ENCODE data around the gene TSEN15. TPM values are rescaled to one million over a fixed set of nuclear protein-coding genes. Genes with fewer than 3 reads are reported as not detected.
"Not testable (repeated sequence)": the region's sequence is repeated elsewhere in the genome, so short reads cannot be mapped to it uniquely, and the experiment has no call there.

Gene TSEN15
- total and polyA plus RNA-seq, 10 of the 15 experiments (the other 5 are each of a cell fraction or from before 2014, with no cell fraction given) = 21.1 to 136 (median 70.2) TPM

GRCh38 chr1:184043315-184043714 lies 8.2 kb upstream of the TSEN15 start:
- H3K27me3 ChIP-seq (replicated peaks in 1 of 2; ENCODE audit: control insufficient read depth in 2 of 2, insufficient read depth in 2 of 2, low read length in 1 of 2); H3K27ac ChIP-seq (ENCODE audit: control insufficient read depth, insufficient read depth); H3K4me2 ChIP-seq (ENCODE audit: control insufficient read depth, insufficient read depth); H3K4me3 ChIP-seq; H3K9me3 ChIP-seq (replicated peaks; ENCODE audit: control insufficient read depth, insufficient read depth, low read length); H3K36me3 ChIP-seq (ENCODE audit: control insufficient read depth in 2 of 2, insufficient read depth in 2 of 2, low read length in 1 of 2); ATAC-seq; RAD21 ChIA-PET (ENCODE audit: unreplicated experiment); intact Hi-C loops (cut with micrococcal nuclease; ENCODE audit: unreplicated experiment); FAIRE-seq; in situ Hi-C loops (cut with MboI); H2AFZ ChIP-seq (ENCODE audit: control insufficient read depth, low read depth, low read length); H4K20me1 ChIP-seq (ENCODE audit: control insufficient read depth, insufficient read depth); DNase-seq (ENCODE audit: low read depth, low spot score); H3K79me2 ChIP-seq (ENCODE audit: control insufficient read depth, insufficient read depth, low read length); BruUV-seq (replicated peaks); H3K9ac ChIP-seq (ENCODE audit: control insufficient read depth, insufficient read depth, low read length); H3K4me1 ChIP-seq (ENCODE audit: control insufficient read depth, insufficient read depth, low read length): not testable (repeated sequence)
- WGBS (ENCODE audit: insufficient coverage, insufficient replicate concordance, low lambda C conversion rate, missing lambda C conversion rate) = 44% methylated on average over 2 of the region's 2 CpGs
- ChIA-PET POLR2A (interaction anchor here (1.0 kb wide), 1 partner anchor 11 kb away, joined by 3 read pairs; no protein-coding TSS in a partner anchor), CTCF (interaction anchor here (1.0 to 1.3 kb wide), 2 partner anchors 9 to 12 kb away, joined by 3 to 5 read pairs; no protein-coding TSS in a partner anchor), SMC1A (ENCODE audit: uncharacterized antibody, unreplicated experiment) (interaction anchor here (1.0 to 2.4 kb wide), 5 partner anchors 8 to 86 kb away, joined by 3 to 10 read pairs (median 3); partner anchors contain the start of gene TSEN15)

- in situ Hi-C loops (cut with MboI) (no loop called here), intact Hi-C loops (cut with micrococcal nuclease; ENCODE audit: unreplicated experiment) (no loop called here)
- H3K36me3 ChIP-seq (ENCODE audit: control insufficient read depth in 2 of 2, insufficient read depth in 2 of 2, low read length in 1 of 2) = no peaks in the 10 kb centered on the region
- SMC1A ChIA-PET (ENCODE audit: uncharacterized antibody, unreplicated experiment) = interaction anchor here (0.9 to 2.0 kb wide), 2 partner anchors 19 to 380 kb away, joined by 4 read pairs; no protein-coding TSS in a partner anchor
- CTCF ChIA-PET = interaction anchor here (1.3 kb wide), 1 partner anchor 10 kb away, joined by 5 read pairs; no protein-coding TSS in a partner anchor
- H3K4me3 ChIP-seq = no peak overlapping the region
- no peak overlapping the region for H3K9ac ChIP-seq (ENCODE audit: control insufficient read depth, insufficient read depth, low read length)
- no peaks in the 10 kb centered on the region for H3K4me1 ChIP-seq (ENCODE audit: control insufficient read depth, insufficient read depth, low read length)
- FAIRE-seq = no peak
- no peak overlapping the region for H2AFZ ChIP-seq (ENCODE audit: control insufficient read depth, low read depth, low read length)
- WGBS (ENCODE audit: insufficient coverage, insufficient replicate concordance, low lambda C conversion rate, missing lambda C conversion rate) = 43% methylated on average over 3 of the region's 3 CpGs
- BruUV-seq (replicated peaks) = no TSS peak
- POLR2A ChIA-PET = no interaction called here
- no peak for DNase-seq (ENCODE audit: low read depth, low spot score)
- RAD21 ChIA-PET (ENCODE audit: unreplicated experiment) = no interaction called here
- H4K20me1 ChIP-seq (ENCODE audit: control insufficient read depth, insufficient read depth) = no peaks in the 10 kb centered on the region
- no peaks in the 10 kb centered on the region; a peak in 1 of 4 replicates for H3K27me3 ChIP-seq (replicated peaks in 1 of 2; ENCODE audit: control insufficient read depth in 2 of 2, insufficient read depth in 2 of 2, low read length in 1 of 2)
- H3K79me2 ChIP-seq (ENCODE audit: control insufficient read depth, insufficient read depth, low read length) = no peaks in the 10 kb centered on the region
- no peaks in the 10 kb centered on the region for H3K9me3 ChIP-seq (replicated peaks; ENCODE audit: control insufficient read depth, insufficient read depth, low read length)
- H3K27ac ChIP-seq (ENCODE audit: control insufficient read depth, insufficient read depth) = no peak overlapping the region
- ATAC-seq = peak; percentile 63
- no peak overlapping the region for H3K4me2 ChIP-seq (ENCODE audit: control insufficient read depth, insufficient read depth)
- no peak for TF ChIP-seq EP300 (IDR thresholded peaks at IDR 0.05; ENCODE audit: borderline replicate concordance in 1 of 2, control insufficient read depth in 1 of 2, low read depth in 2 of 2, low read length in 2 of 2)
- TF ChIP-seq ZNF24 (IDR thresholded peaks at IDR 0.05) = no peak
- peak; percentile 64; the same call in 1 of the 2 replicates for TF ChIP-seq JUNB (IDR thresholded peaks at IDR 0.05)
- TF ChIP-seq NFIC (IDR thresholded peaks at IDR 0.05; ENCODE audit: low read depth, low read length) = no peak
- TF ChIP-seq SMC3 (IDR thresholded peaks at IDR 0.05; ENCODE audit: borderline replicate concordance, low read length) = no peak
- peak; percentile 61; the same call in 1 of the 2 replicates for TF ChIP-seq TCF7 (IDR thresholded peaks at IDR 0.05; ENCODE audit: borderline replicate concordance)
- no peak for TF ChIP-seq ATF2 (IDR thresholded peaks at IDR 0.05; ENCODE audit: low read length)
- no peak for TF ChIP-seq ASH2L (IDR thresholded peaks at IDR 0.05; ENCODE audit: borderline replicate concordance, low read depth)
- TF ChIP-seq RELB (IDR thresholded peaks at IDR 0.05; ENCODE audit: low read depth) = no peak
- no peak for TF ChIP-seq FOXM1 (IDR thresholded peaks at IDR 0.05; ENCODE audit: low read depth, low read length)
These were observed 6.7 kb upstream of the TSEN15 start for GRCh38 chr1:184044603-184045376.
